22Rv1 (cell line): ENCODE data around the gene ATP6V0C.

Experiments used
- H3K27ac ChIP-seq: fragments of 450-650 bp; 2 replicates; pipeline ENCODE4 v1.5.1; 2017
- ZFX ChIP-seq: fragments of 450-650 bp; IDR thresholded peaks from 2 replicates; pipeline ENCODE4 v1.6.1; 2017; ENCODE audit warnings: antibody characterized with exemption, borderline replicate concordance
- TF ChIP-seq, protein P1 (sequence below): fragments of 450-650 bp; IDR thresholded peaks from 2 replicates; pipeline ENCODE4 v1.5.1; 2017; ENCODE audit warnings: mild to moderate bottlenecking

Gene ATP6V0C

DNA sequence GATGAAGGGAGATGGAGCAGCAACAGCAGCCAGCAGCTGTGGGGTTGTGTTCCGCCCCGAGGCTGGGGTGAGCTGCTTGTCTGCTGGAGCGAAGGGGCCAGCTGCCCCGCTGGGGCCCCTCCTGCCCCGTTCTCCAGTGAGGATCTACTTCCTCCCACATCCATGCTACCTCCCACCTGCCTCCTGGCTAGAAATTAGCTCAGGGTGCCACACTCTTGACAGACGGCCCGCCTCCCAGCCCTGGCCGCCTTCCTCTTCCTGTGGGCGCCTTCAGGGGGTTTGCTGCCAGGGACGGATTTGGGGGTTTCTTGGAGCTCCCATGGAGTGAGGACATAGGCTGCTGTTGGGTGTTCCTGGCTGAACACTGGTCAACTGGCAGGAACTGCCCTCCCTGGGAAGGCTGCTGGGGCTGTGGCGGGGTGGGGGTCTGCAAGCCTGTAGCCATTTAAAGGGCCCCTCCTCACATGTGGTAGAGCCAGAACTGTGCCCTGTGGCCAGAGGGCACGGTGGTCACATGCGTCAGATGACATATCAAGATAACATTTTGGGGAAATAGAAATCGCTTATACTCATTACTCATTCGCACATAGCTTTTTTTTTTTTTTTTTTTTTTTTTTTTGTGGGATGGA lies 25.7 kb upstream of the ATP6V0C start:
- TF ChIP-seq ZFX = no peak
- TF ChIP-seq, protein P1, sequence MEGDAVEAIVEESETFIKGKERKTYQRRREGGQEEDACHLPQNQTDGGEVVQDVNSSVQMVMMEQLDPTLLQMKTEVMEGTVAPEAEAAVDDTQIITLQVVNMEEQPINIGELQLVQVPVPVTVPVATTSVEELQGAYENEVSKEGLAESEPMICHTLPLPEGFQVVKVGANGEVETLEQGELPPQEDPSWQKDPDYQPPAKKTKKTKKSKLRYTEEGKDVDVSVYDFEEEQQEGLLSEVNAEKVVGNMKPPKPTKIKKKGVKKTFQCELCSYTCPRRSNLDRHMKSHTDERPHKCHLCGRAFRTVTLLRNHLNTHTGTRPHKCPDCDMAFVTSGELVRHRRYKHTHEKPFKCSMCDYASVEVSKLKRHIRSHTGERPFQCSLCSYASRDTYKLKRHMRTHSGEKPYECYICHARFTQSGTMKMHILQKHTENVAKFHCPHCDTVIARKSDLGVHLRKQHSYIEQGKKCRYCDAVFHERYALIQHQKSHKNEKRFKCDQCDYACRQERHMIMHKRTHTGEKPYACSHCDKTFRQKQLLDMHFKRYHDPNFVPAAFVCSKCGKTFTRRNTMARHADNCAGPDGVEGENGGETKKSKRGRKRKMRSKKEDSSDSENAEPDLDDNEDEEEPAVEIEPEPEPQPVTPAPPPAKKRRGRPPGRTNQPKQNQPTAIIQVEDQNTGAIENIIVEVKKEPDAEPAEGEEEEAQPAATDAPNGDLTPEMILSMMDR = no peak
- no peak overlapping the region for H3K27ac ChIP-seq

DNA sequence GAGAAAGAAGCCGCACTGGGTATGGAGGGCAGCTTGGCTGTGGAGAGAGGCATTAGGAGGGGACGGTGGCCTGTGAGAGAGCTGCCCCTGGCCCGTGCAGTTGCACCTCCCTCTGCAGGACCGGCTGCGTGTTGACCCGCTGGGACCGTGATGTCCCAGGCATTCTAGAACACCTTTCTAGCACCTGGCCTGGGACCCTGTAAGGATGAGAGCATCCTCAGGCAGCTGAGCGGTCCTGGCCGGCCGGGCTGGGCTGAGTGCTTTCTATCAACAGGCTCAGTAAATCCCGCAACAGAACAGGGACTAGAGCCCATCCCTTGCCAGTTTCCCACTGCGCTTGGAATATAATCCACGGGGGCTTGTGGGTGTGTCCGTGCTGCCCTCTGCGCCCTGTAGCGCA lies 24.2 kb upstream of the ATP6V0C start:
- TF ChIP-seq, protein P1 = no peak
- TF ChIP-seq ZFX = no peak

DNA sequence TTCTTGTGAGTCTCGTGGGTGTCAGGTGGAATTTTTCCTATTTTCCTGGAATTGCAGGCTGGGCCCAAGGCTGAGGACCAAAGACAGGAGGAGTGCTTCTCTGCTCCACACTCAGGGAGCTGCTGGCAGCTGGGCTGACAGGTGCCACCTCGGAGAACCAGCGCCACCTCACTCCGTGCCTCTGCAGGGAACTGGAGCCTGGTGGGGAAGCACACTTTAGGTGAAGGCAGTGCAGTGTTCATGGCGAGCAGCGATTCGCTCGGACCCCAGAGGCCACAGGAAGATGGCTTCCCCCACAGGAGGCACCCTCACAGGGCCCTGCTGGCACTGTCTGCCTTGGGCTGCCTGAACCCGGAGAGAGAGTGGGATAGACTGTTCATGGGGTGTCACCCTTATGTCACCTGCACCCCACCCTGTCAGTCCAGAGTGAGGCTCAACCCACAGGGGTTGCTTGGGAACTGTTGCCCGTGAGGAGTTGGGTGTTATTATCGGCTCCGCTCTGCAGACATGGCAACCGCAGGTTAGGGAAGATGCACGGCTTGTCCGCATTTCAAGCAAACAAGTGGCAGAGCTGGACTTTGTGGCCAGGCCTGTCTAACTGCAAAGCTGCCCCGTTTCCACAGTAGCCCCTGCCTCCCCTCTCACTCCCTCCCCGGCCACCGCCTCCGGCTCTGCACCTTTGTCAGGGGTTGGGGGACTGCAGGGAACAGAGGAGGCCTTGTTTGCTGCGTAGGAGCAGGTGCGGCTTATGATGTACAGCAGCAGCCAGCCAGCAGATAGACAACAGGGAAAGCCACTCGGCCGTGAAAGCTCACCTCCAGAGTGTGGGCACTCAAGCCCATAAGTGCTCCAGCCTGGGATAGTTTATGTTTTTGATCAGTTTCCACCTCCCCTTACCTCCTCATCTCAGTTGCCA lies 23.3 kb upstream of the ATP6V0C start:
- H3K27ac ChIP-seq = no peak overlapping the region
- TF ChIP-seq, protein P1 = no peak
- TF ChIP-seq ZFX = no peak

More for the DNA sequence above, 24.2 kb upstream of the ATP6V0C start:
- no peak overlapping the region for H3K27ac ChIP-seq

DNA sequence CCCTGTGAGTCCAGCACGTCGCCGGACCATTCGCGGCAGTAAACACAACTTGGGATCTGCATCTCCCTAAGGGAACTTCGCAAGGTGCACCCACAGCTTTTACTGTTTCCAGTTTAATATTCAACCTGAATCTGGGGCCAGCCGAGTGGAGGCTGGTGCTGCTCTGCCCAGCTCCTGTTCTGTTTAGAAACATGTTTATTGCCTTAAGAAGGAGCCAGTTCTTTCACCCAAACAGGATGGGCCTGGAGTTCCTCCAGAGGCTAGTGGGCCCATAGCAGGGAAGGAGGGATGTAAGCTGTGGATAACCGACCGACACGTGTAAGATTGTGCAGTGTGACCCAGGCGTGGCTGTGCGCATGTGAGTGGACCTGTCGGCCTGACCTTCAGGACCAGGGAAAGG lies 21.5 kb upstream of the ATP6V0C start:
- TF ChIP-seq, protein P1 = no peak
- no peak for TF ChIP-seq ZFX
- H3K27ac ChIP-seq = no peak overlapping the region

DNA sequence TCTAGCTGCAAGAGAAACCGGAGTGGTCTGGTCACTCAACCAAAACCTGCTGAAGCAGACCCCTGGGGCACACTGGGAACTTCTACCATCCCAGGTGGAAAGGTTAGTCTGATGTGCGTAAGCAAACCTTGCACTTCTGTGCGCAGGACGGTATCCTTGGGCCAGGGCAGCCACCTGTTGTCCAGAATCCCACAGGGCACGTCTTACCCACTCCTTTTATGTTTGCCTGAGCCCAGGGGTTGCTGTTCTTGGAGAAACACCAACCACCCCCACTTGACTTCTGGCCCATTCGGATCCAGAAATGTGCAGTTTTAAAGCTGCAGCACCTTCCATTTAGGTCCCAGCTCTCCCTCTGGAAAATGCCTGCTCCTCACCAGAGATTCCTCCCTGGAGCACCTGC lies 20.1 kb upstream of the ATP6V0C start:
- TF ChIP-seq ZFX = no peak
- TF ChIP-seq, protein P1 = no peak
- H3K27ac ChIP-seq = no peak overlapping the region

DNA sequence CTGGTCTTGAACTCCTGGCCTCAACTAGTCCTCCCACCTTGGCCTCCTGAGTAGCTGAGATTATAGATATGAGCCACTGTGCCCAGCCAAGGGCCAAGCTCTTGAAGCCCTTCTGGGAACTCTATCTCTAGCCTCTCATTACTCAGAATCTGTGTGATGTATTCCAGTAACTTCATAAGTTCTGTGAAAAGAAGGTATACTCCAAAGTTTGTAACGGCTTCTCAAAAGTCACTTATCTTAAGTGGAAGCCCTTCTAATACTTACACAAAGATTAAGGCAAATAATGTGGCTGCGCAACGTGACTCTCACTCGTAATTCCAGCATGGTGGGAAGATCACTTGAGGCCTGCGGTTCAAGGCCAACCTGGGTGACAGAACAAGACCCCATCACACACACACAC lies 19.1 kb upstream of the ATP6V0C start:
- peak overlapping the region; percentile 76; the same call in 1 of the 2 replicates for H3K27ac ChIP-seq
- TF ChIP-seq, protein P1 = no peak
- no peak for TF ChIP-seq ZFX

DNA sequence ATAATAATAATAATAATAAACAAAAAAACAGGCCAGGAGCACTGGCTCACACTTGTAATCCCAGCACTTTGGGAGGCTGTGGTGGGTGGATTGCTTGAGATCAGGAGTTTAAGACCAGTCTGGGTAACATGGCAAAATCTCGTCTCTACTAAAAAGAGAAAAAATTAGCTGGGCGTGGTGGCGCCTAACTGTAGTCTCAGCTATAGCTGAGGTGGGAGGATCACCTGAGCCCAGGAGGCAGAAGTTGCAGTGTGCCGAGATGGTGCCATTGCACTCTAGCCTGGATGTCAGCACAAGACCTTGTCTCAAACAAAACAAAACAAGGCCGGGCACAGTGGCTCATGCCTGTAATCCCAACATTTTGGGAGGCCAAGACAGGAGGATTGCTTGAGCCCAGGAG lies 18.7 kb upstream of the ATP6V0C start:
- peak overlapping the region; percentile 76 for H3K27ac ChIP-seq
- TF ChIP-seq ZFX = no peak
- TF ChIP-seq, protein P1 = no peak
